ENCODE data around the gene TMPRSS3.

TMPRSS3 gene

GRCh38 chr21:42381347-42381984 lies 14.4 kb downstream of the TMPRSS3 start:
- TF ChIP-seq CTCF (IDR thresholded peaks at IDR 0.05; ENCODE audit: insufficient read depth, low read depth, low read length, missing control alignments) = peak; percentile 88
- peak; percentile 67 for DNase-seq (ENCODE audit: low read depth)

GRCh38 chr21:42379426-42380215 lies 16.2 kb downstream of the TMPRSS3 start:
- no peak for DNase-seq (ENCODE audit: low read depth)
- no peak for TF ChIP-seq CTCF (IDR thresholded peaks at IDR 0.05; ENCODE audit: insufficient read depth, low read depth, low read length, missing control alignments)
- no peak overlapping the region for H3K4me3 ChIP-seq (ENCODE audit: low read length)

More at GRCh38 chr21:42381347-42381984, 14.4 kb downstream of the TMPRSS3 start:
- no peak overlapping the region for H3K4me3 ChIP-seq (ENCODE audit: low read length)

- no peak for TF ChIP-seq CTCF (IDR thresholded peaks at IDR 0.05; ENCODE audit: insufficient read depth, low read depth, low read length, missing control alignments)
- DNase-seq (ENCODE audit: low read depth) = no peak
- no peak overlapping the region for H3K4me3 ChIP-seq (ENCODE audit: low read length)
These were observed 17.4 kb downstream of the TMPRSS3 start for GRCh38 chr21:42378418-42378817.

GRCh38 chr21:42377951-42378340 lies 17.9 kb downstream of the TMPRSS3 start:
- TF ChIP-seq CTCF (IDR thresholded peaks at IDR 0.05; ENCODE audit: insufficient read depth, low read depth, low read length, missing control alignments) = no peak
- DNase-seq (ENCODE audit: low read depth) = no peak
- no peak overlapping the region for H3K4me3 ChIP-seq (ENCODE audit: low read length)

- H3K4me3 ChIP-seq (ENCODE audit: low read length) = no peak overlapping the region
- no peak for TF ChIP-seq CTCF (IDR thresholded peaks at IDR 0.05; ENCODE audit: insufficient read depth, low read depth, low read length, missing control alignments)
- DNase-seq (ENCODE audit: low read depth) = no peak
These were observed 18.5 kb downstream of the TMPRSS3 start for GRCh38 chr21:42377211-42377950.

GRCh38 chr21:42376338-42376982 lies 19.4 kb downstream of the TMPRSS3 start:
- no peak for TF ChIP-seq CTCF (IDR thresholded peaks at IDR 0.05; ENCODE audit: insufficient read depth, low read depth, low read length, missing control alignments)
- DNase-seq (ENCODE audit: low read depth) = no peak

More at GRCh38 chr21:42376338-42376982, 19.4 kb downstream of the TMPRSS3 start:
- H3K4me3 ChIP-seq (ENCODE audit: low read length) = no peak overlapping the region
